Lower leg skin (tissue), 3 donors: ENCODE results near the gene KLK6.

Experiments
- CTCF ChIP-seq, 3 donors: fragments of 450-650 bp; IDR thresholded peaks; one replicate each; pipeline ENCODE4 v1.5.1; 2016; ENCODE audit warnings: antibody characterized with exemption in 3 of 3, mild to moderate bottlenecking in 3 of 3, moderate library complexity in 2 of 3
- POLR2A ChIP-seq, 2 donors: fragments of 450-650 bp; IDR thresholded peaks; one replicate each; pipeline ENCODE4 v1.6.1; 2016 to 2017; ENCODE audit warnings: antibody characterized with exemption in 2 of 2, mild to moderate bottlenecking in 1 of 2, moderate library complexity in 1 of 2

- TF ChIP-seq CTCF (IDR thresholded peaks at IDR 0.05): no peak
- no peak for TF ChIP-seq POLR2A (IDR thresholded peaks at IDR 0.05)
These were observed 47.0 kb downstream of the KLK6 start for GRCh38 chr19:50922317-50922853.
